Astrocyte (in vitro differentiated cells and primary cell): ENCODE measurements around the gene CRYAA.

ENCODE experiments used
- CTCF ChIP-seq: IDR thresholded peaks from 2 replicates; pipeline ENCODE4 v1.5.1; 2011; ENCODE audit warnings: low read depth, mild to moderate bottlenecking, inconsistent platforms, low read length, moderate library complexity; ENCODE audit not compliant: insufficient read depth
- EZH2 ChIP-seq: IDR thresholded peaks from 2 replicates; pipeline ENCODE4 v1.6.1; 2012; ENCODE audit warnings: mild to moderate bottlenecking, low read length, inconsistent platforms; ENCODE audit not compliant: insufficient read depth

GRCh38 chr21:43209575-43210453 lies 41.0 kb downstream of the CRYAA start:
- TF ChIP-seq CTCF = no peak
- TF ChIP-seq EZH2 = no peak
